Embryonic facial prominence (tissue), 1 donor: ENCODE measurements around the gene HOXA4.

Source experiments
- DNase-seq: peaks from one replicate; pipeline ENCODE4 v3.0.0-alpha.2; 2016; ENCODE audit errors: extremely low spot score

HOXA4 gene

GRCh38 chr7:27169658-27170425, 39.3 kb upstream of the HOXA4 start:
- DNase-seq: no peak

DNA sequence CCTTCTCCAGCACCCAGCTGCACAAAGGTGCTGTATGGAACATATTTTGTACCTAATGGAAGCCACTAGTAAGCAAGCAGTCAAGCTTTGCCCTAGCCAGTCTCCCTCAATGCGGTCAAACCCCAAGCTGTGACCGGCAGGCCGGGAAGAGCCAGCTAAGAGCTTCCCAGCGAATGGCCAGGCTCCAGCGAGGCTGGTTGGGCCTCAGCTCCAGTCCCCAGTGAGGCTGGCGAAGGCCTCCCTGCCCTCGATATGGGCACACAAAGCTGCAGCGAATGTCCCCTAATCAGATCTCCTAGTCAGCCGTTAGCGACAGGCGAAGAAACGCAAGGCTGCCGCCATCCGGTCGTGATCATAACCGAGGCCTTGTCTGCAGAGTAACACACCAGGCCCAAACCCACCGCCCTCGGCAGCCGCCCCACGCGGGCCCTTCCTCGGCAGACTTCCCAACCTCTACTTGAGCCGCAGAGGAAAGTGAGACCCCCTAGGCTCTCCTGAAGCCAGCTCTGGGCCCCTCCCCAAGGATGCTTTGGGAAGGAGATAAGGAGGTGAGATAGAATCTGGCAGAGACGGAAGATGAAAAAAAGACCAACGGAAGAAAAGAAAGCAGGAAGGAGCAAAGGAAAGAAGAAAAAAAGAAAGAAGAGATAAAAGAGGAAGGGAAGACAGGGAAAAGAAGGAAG, 37.8 kb upstream of the HOXA4 start:
- no peak for DNase-seq

DNA sequence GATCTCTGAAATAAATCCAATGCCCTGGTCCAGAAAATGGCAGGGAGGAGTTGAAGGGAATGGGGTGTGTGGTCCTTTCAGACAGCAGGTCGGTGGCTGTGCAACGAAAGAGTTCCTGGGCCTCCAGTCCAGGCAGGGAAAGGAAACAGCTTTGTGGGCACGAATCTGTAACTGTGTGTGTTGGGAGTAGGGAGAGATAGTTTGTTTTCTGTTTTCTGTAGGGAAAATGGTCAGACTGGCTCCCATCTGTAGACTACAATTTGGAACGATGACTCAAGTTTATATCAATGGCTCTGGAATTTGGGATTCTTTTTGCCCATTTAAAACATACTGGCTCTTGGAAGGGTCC, 37.3 kb upstream of the HOXA4 start:
- no peak for DNase-seq

GRCh38 chr7:27166531-27167505, 36.3 kb upstream of the HOXA4 start:
- DNase-seq: no peak

DNA sequence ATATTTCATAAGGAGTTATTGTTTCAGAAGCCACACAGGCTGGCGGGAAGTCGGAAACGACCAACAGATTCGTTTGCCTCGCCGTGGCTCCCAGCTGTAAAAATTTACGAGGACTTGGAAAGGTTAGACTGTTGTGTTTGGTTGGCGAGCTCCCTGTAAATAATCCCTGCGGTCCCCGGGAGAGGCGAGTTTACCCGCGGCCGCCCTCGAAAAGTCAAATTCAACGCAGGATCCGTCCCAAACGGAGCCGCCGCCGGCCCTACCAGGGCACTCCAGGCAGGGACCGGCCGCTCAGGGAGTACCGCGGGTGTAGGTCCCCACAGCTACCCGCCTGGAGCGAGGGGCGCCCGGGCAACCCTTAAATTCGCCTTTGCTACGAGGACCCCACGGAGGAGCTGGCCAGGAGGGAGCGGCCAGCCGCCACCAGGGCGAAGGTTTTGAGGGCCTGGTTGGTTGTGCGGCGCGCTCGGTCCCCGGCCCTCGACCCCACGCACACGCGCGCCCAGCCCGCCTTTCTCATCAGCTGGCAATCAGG, 35.5 kb upstream of the HOXA4 start:
- DNase-seq: no peak

DNA sequence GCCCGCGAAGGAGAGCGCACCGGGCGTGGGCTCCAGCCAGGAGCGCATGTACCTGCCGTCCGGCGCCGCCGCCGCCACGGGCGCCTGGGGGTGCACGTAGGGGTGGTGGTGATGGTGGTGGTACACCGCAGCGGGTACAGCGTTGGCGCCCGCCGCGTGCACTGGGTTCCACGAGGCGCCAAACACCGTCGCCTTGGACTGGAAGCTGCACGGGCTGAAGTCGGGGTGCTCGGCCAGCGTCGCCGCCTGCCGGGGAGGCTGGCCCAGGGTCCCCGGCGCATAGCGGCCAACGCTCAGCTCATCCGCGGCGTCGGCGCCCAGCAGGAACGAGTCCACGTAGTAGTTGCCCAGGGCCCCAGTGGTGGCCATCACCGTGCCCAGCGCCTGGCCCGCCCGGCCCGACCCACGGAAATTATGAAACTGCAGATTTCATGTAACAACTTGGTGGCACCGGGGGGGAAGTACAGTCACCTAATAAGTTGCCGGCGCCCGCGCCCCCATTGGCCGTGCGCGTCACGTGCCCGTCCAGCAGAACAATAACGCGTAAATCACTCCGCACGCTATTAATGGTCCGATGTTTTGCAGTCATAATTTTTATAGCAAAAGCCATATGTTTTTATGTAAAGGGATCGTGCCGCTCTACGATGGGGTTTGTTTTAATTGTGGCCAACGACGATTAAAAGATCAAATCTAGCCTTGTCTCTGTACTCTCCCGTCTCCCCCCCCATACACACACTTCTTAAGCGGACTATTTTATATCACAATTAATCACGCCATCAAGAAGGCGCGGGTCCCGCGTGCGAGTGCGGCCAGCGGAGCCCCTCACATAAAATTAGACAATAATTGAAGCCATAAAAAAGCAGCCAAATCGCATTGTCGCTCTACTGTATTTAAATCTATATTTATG, 34.8 kb upstream of the HOXA4 start, which contains the start of gene HOXA9:
Gene HOXA9, minus strand, starts transcription at position 449 of the 907 bp plus-strand sequence. Its CDS starts 80 bp downstream, at position 369.
- DNase-seq: no peak

DNA sequence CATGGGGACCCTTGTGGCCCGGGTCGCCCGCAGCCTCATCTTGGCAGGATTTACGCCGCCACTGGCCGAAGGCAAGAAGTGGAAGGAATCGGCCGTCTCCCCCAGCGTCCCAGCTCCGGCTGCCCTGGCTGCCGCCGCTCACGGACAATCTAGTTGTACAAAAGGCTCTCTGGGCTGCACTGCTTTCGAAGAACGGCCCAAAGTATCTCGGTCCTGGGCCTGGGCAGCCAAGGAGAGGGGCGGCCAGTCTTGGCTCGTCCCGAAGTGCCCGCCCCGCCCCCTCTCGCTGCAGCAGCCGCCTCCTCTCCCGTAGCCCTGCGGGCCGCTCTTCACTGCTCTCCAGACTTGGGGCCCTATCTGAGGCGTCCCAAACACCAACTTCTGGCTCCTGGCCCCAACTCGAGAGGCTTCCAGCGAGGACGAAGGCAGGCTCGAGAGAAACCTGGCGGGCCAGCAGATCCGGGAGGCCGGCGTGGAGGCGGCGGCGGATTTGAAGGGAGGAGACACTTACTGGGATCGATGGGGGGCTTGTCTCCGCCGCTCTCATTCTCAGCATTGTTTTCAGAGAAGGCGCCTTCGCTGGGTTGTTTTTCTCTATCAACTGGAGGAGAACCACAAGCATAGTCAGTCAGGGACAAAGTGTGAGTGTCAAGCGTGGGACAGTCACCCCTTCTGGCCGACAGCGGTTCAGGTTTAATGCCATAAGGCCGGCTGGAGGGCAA, 34.0 kb upstream of the HOXA4 start:
- DNase-seq: no peak

GRCh38 chr7:27164045-27164366, 33.4 kb upstream of the HOXA4 start:
- no peak for DNase-seq

GRCh38 chr7:27163288-27164044, 32.9 kb upstream of the HOXA4 start:
- DNase-seq: no peak

DNA sequence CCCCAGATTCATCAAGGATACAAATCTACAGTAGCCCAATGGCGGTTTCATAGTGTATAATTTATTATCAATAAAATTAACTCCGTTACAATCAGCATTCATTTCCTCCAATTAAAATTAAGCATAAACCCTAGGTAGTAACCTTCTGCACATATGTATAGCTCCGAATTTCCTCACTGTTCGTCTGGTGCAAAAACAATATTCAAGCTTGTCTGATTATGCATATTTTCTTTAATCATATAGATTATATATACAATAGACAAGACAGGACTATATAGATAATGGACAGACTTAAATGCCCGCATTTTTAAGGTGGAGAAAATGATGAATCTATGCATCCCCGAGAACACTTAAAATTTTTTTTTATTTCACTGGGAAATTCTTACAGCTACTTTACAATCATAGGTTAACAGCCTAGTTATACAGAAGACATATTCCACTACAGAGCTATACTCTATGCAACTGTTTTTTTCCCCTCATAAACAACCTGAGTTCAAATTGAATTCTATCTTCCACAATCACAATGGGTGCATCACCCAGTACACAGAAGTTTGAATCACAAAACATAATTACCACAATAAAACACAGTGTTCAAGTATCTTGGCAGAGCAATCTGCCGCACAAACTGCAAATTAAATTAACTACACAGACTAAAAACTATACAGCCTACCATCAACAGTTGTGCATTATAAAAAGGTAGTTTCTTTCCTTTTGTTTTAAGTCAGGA, 32.2 kb upstream of the HOXA4 start:
- no peak for DNase-seq

DNA sequence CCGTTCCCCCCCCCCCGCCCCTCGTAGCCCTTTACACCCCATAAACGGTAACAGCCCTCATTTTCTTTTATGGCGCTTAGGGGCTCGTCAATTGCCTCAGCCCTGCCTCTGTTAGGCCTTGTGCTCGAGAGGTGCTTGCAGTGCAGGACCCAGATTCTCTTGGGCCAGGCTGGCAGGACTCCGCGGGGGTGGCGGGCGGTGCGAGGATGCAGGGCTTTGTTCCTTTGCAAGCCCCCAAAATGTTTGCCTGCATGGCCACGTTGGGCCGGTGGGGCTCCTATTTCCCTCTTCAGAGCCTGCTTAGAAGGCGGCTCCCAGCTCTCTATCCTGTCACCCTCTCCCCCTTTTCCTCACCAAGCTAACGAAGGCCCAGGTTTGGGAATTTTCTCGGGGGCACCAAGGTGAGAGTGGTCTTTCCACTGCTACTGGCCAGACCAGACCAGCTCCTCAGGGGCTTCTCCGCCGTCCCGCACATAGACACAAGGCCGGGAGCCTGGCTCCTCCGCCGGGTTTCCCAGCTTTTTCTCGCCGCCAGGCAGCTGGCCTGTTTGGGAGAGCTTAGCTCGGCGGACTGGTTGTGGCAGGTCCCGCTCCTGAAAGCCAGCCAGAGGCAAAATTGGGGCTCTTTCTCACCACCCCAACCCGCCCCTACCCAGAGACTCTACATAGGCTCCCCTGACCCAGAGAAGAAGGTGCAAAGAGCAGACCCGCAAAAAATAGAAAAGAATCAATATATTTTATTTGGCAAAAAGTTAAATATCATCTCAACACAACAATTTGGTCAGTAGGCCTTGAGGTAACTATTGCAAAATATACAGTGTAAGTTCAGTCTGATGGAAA, 31.4 kb upstream of the HOXA4 start:
- DNase-seq: no peak

DNA sequence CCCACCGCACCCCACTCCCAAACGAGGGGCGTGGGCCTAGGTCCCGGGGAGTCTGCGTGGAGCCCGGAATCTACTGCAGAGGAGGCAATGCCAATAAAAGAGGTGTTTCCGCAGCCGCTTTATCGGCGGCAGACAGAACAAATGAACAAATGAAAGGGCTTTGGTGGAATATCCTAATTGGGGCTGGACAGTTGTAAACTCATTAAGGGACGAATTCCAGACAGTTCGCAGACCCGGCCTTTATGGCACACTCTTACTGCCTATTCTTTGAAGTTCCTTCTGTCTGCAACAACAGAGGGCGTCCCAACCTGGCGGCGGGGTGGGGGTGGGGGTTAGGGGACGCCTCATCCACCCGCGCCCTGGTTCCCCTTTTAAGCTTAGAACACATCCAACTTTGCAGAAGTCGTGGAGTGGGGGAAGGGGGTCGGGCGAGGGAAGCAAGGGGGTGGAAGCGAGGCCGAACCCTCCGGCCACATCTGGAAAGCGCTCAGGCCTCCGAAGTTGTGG, 30.7 kb upstream of the HOXA4 start:
- DNase-seq: no peak

- peak; percentile 78 for DNase-seq
Observed at GRCh38 chr7:27160546-27161213, 30.1 kb upstream of the HOXA4 start.

- DNase-seq: no peak
Observed at GRCh38 chr7:27160145-27160545, 29.6 kb upstream of the HOXA4 start.

GRCh38 chr7:27159266-27160144, 28.9 kb upstream of the HOXA4 start:
- no peak for DNase-seq
